Measurements from ENCODE around the gene ALPP.
"Not testable (repeated sequence)": the region's sequence is repeated elsewhere in the genome, so short reads cannot be mapped to it uniquely, and the experiment has no call there.

Gene ALPP

GRCh38 chr2:232354069-232354468, 24.5 kb upstream of the ALPP start:
- Histone ChIP-seq H3K4me3 (ENCODE audit: low read depth, low read length) (no peak overlapping the region), H3K36me3 (ENCODE audit: control insufficient read depth, insufficient read depth, low read length) (no peaks in the 10 kb centered on the region), H3K27me3 (ENCODE audit: control insufficient read depth, insufficient read depth, low read length) (no peaks in the 10 kb centered on the region), H3K4me1 (ENCODE audit: control insufficient read depth, insufficient read depth, low read length) (no peaks in the 10 kb centered on the region), H3K9ac (ENCODE audit: low read depth, low read length) (no peak overlapping the region), H3K9me3 (ENCODE audit: control insufficient read depth, insufficient read depth, low read length) (peaks cover 4% of the 10 kb centered on the region)

GRCh38 chr2:232361646-232362045, 16.9 kb upstream of the ALPP start:
- Histone ChIP-seq H3K36me3 (ENCODE audit: control insufficient read depth, insufficient read depth, low read length) (no peaks in the 10 kb centered on the region), H3K9ac (ENCODE audit: low read depth, low read length) (no peak overlapping the region), H3K4me1 (ENCODE audit: control insufficient read depth, insufficient read depth, low read length) (no peaks in the 10 kb centered on the region), H3K4me3 (ENCODE audit: low read depth, low read length) (no peak overlapping the region), H3K27me3 (ENCODE audit: control insufficient read depth, insufficient read depth, low read length) (no peaks in the 10 kb centered on the region), H3K9me3 (ENCODE audit: control insufficient read depth, insufficient read depth, low read length) (no peaks in the 10 kb centered on the region)

DNA sequence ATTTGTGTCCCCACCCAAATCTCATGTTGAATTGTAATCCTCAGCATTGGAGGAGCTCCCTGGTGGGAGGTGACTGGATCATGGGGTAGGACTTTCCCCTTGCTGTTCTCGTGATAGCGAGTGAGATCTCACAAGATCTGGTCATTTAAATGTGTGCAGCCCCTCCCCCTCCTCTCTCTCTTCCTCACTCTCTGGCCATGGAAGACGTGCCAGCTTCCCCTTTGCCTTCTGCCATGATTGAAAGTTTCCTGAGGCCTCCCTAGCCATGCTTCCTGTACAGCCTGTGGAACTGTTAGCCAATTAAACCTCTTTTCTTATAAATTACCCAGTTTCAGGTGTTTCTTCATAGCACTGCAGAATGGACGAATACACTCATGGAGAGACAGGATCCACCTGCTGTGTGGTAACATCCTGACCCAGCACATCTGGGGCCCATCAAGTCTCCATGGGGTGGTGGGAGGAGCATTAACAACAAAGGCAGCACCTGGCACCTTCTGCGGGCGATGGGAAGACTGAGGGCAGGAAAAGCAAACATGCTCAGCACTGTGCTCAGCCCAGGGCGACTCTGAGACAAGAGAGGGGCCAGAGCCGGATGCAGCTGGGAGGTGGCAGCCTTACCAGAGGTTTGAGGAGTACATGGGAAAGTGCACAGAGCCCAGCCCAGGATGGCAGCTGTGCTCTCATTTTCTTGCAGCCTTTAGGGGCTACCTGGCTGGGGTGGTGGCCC, 16.2 kb upstream of the ALPP start:
- Histone ChIP-seq H3K27me3 (ENCODE audit: control insufficient read depth, insufficient read depth, low read length) (no peaks in the 10 kb centered on the region), H3K36me3 (ENCODE audit: control insufficient read depth, insufficient read depth, low read length) (no peaks in the 10 kb centered on the region), H3K4me3 (ENCODE audit: low read depth, low read length) (no peak overlapping the region), H3K9me3 (ENCODE audit: control insufficient read depth, insufficient read depth, low read length) (no peaks in the 10 kb centered on the region), H3K9ac (ENCODE audit: low read depth, low read length) (no peak overlapping the region), H3K4me1 (ENCODE audit: control insufficient read depth, insufficient read depth, low read length) (no peaks in the 10 kb centered on the region)

GRCh38 chr2:232363064-232363783, 15.3 kb upstream of the ALPP start:
- not testable (repeated sequence) for H3K9ac ChIP-seq (ENCODE audit: low read depth, low read length); H3K9me3 ChIP-seq (ENCODE audit: control insufficient read depth, insufficient read depth, low read length); H3K36me3 ChIP-seq (ENCODE audit: control insufficient read depth, insufficient read depth, low read length); H3K4me1 ChIP-seq (ENCODE audit: control insufficient read depth, insufficient read depth, low read length); H3K4me3 ChIP-seq (ENCODE audit: low read depth, low read length); H3K27me3 ChIP-seq (ENCODE audit: control insufficient read depth, insufficient read depth, low read length)

DNA sequence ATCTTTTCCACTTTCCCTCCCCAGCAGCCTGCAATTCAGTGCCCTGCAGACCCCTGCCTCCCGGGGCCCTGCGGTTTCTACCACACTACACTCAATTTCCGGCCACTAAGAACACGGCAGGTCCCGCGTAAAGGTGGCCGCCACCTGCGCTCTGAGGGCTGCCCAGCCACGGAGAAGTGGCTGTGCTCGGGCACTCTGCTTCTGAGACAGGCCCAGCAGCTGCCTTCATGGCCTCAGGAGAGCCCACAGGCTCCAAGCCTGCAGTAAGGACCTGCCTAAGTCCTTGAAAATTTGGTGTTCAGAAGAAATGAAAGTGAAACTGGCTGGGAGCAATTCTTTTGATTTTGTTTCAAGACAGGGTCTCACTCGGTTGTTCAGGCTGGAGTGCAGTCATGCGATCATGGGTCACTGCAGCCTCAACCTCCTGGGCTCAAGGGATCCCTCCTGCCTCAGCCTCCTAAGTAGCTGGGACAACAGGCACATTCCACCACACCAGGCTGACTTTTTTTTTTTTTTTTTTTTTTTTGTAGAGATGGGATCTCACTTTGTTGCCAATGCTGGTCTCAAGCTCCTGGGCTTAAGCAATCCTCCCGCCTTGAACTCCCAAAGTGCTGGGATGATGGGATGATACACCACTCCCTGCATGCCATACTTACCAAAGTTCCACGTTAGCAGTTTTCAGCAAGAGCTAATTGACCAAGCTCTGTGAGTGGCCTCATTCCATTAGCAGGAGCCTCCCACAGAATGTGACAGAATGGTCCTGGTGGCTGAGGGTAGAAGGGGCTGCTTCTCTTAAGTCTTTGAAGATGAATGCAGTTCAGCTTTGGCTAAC, 14.6 kb upstream of the ALPP start:
- no peaks in the 10 kb centered on the region for H3K4me1 ChIP-seq (ENCODE audit: control insufficient read depth, insufficient read depth, low read length)
- H3K9ac ChIP-seq (ENCODE audit: low read depth, low read length) = no peak overlapping the region
- H3K4me3 ChIP-seq (ENCODE audit: low read depth, low read length) = no peak overlapping the region
- no peaks in the 10 kb centered on the region for H3K9me3 ChIP-seq (ENCODE audit: control insufficient read depth, insufficient read depth, low read length)
- H3K27me3 ChIP-seq (ENCODE audit: control insufficient read depth, insufficient read depth, low read length) = no peaks in the 10 kb centered on the region
- H3K36me3 ChIP-seq (ENCODE audit: control insufficient read depth, insufficient read depth, low read length) = no peaks in the 10 kb centered on the region

DNA sequence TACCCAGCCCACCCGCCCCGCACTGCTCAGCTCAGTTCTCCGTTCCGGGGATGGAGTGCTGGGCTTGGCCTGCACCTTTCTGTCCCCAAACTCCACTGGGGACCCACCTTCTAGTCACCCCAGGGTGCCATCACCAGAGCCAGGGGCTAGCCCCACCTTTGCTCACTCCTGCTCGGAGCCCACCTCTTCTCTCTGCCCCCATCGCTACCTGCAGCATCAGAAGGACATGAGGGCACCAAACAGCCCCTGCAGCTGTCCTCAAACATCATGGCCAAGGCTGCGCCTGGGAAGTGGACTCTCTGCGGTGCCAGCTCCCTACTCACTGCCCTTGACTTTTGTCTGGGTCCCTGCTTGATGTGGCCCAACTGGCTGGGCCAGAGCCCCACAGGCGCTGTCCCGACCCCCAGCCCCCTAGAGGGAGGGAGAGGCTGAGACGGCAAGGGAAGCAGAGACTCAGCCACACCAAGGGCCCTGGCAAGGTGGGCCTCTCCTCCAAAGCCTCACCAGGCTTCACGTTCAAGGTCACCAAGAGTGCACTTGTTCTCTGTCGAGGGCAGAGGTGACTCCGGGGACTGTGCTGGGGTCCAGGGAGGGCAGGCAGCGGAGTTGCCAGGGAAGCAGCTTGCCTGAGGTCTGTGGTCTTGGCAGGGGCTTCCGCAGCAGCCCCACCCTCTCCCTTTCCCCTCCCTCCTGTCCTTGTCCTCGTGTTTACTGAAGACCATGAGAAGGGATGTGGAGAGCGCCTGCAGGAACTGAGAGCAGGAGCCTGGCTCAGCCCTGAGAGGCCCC, 13.6 kb upstream of the ALPP start:
- H3K4me1 ChIP-seq (ENCODE audit: control insufficient read depth, insufficient read depth, low read length); H3K36me3 ChIP-seq (ENCODE audit: control insufficient read depth, insufficient read depth, low read length); H3K9me3 ChIP-seq (ENCODE audit: control insufficient read depth, insufficient read depth, low read length); H3K27me3 ChIP-seq (ENCODE audit: control insufficient read depth, insufficient read depth, low read length); H3K4me3 ChIP-seq (ENCODE audit: low read depth, low read length); H3K9ac ChIP-seq (ENCODE audit: low read depth, low read length): not testable (repeated sequence)

- Histone ChIP-seq H3K36me3 (ENCODE audit: control insufficient read depth, insufficient read depth, low read length) (no peaks in the 10 kb centered on the region), H3K4me3 (ENCODE audit: low read depth, low read length) (no peak overlapping the region), H3K9ac (ENCODE audit: low read depth, low read length) (no peak overlapping the region), H3K9me3 (ENCODE audit: control insufficient read depth, insufficient read depth, low read length) (no peaks in the 10 kb centered on the region), H3K4me1 (ENCODE audit: control insufficient read depth, insufficient read depth, low read length) (no peaks in the 10 kb centered on the region), H3K27me3 (ENCODE audit: control insufficient read depth, insufficient read depth, low read length) (no peaks in the 10 kb centered on the region)
Measured at GRCh38 chr2:232365621-232366321, 12.8 kb upstream of the ALPP start.

- H3K9ac ChIP-seq (ENCODE audit: low read depth, low read length); H3K27me3 ChIP-seq (ENCODE audit: control insufficient read depth, insufficient read depth, low read length); H3K4me1 ChIP-seq (ENCODE audit: control insufficient read depth, insufficient read depth, low read length): not testable (repeated sequence)
Measured at GRCh38 chr2:232366461-232366860, 12.1 kb upstream of the ALPP start.

GRCh38 chr2:232367016-232367415, 11.5 kb upstream of the ALPP start:
- Histone ChIP-seq H3K4me3 (ENCODE audit: low read depth, low read length) (no peak overlapping the region), H3K27me3 (ENCODE audit: control insufficient read depth, insufficient read depth, low read length) (no peaks in the 10 kb centered on the region), H3K9me3 (ENCODE audit: control insufficient read depth, insufficient read depth, low read length) (no peaks in the 10 kb centered on the region), H3K36me3 (ENCODE audit: control insufficient read depth, insufficient read depth, low read length) (no peaks in the 10 kb centered on the region), H3K4me1 (ENCODE audit: control insufficient read depth, insufficient read depth, low read length) (no peaks in the 10 kb centered on the region), H3K9ac (ENCODE audit: low read depth, low read length) (no peak overlapping the region)

More at GRCh38 chr2:232366461-232366860, 12.1 kb upstream of the ALPP start:
- not testable (repeated sequence) for H3K4me3 ChIP-seq (ENCODE audit: low read depth, low read length); H3K36me3 ChIP-seq (ENCODE audit: control insufficient read depth, insufficient read depth, low read length); H3K9me3 ChIP-seq (ENCODE audit: control insufficient read depth, insufficient read depth, low read length)

- H3K9ac ChIP-seq (ENCODE audit: low read depth, low read length) = peak overlapping the region; percentile 47
- H3K4me3 ChIP-seq (ENCODE audit: low read depth, low read length) = no peak overlapping the region
- no peaks in the 10 kb centered on the region for H3K36me3 ChIP-seq (ENCODE audit: control insufficient read depth, insufficient read depth, low read length)
- no peaks in the 10 kb centered on the region for H3K27me3 ChIP-seq (ENCODE audit: control insufficient read depth, insufficient read depth, low read length)
- no peaks in the 10 kb centered on the region for H3K4me1 ChIP-seq (ENCODE audit: control insufficient read depth, insufficient read depth, low read length)
- no peaks in the 10 kb centered on the region for H3K9me3 ChIP-seq (ENCODE audit: control insufficient read depth, insufficient read depth, low read length)
Measured at GRCh38 chr2:232367591-232368233, 10.8 kb upstream of the ALPP start.
